Colonic mucosa (tissue), 4 donors: Measurements from ENCODE around the gene PRMT1. TPM values are rescaled to one million over a fixed set of nuclear protein-coding genes. Genes with fewer than 3 reads are reported as not detected.
"Not testable (repeated sequence)": the region's sequence is repeated elsewhere in the genome, so short reads cannot be mapped to it uniquely, and the experiment has no call there.

Source experiments
- DNase-seq: peaks from one replicate; pipeline ENCODE4 v3.0.0-alpha.2; 2020
- H3K27ac ChIP-seq: fragments of 200-600 bp; one replicate; pipeline ENCODE4 v1.8.0; 2021
- H3K27me3 ChIP-seq: fragments of 200-600 bp; one replicate; pipeline ENCODE4 v1.8.0; 2021
- H3K36me3 ChIP-seq: fragments of 200-600 bp; one replicate; pipeline ENCODE4 v1.8.0; 2021
- H3K4me1 ChIP-seq: fragments of 200-600 bp; one replicate; pipeline ENCODE4 v1.8.0; 2021; ENCODE audit warnings: mild to moderate bottlenecking
- H3K4me3 ChIP-seq: fragments of 200-600 bp; one replicate; pipeline ENCODE4 v1.8.0; 2021
- H3K9ac ChIP-seq, 2 donors: one replicate each; pipeline ENCODE4 v1.7.0; 2013; ENCODE audit warnings: control low read depth in 2 of 2, low read depth in 2 of 2, low read length in 2 of 2
- H3K9me3 ChIP-seq: fragments of 200-600 bp; one replicate; pipeline ENCODE4 v1.8.0; 2021
- intact Hi-C: fragments of 100-400 bp; cut with DNase I; formaldehyde crosslinking; loops from one replicate; pipeline ENCODE4 v1.14.1; 2022
- microRNA-seq: library from miRNA; unstranded; fragments of <30 nt; microRNA quantifications from one replicate; pipeline ENCODE4, GENCODE V29; 2019
- total RNA-seq, 2 donors: library from RNA; stranded (reverse); fragmentation: NEBNext Ultra II Directional in 1 of 2; extraction: Animal tissue kit (Norgen Biotek cat#: 25700) in 1 of 2; gene quantifications; one replicate each; pipeline ENCODE4 v1.2.1, GENCODE V29; 2021
- TF ChIP-seq, protein P1 (sequence below): fragments of 200-600 bp; IDR thresholded peaks from one replicate; pipeline ENCODE4 v1.8.0; 2022; ENCODE audit warnings: antibody characterized with exemption, mild to moderate bottlenecking
- donor health status: healthy.
- donor health status: DM: no; HTN: no; CAD: no.
- donor health status: DM: no; HTN: no; CAD: no.

PRMT1 gene
- total RNA-seq, 2 donors from 2014 or later: 81.3 to 177 TPM

DNA sequence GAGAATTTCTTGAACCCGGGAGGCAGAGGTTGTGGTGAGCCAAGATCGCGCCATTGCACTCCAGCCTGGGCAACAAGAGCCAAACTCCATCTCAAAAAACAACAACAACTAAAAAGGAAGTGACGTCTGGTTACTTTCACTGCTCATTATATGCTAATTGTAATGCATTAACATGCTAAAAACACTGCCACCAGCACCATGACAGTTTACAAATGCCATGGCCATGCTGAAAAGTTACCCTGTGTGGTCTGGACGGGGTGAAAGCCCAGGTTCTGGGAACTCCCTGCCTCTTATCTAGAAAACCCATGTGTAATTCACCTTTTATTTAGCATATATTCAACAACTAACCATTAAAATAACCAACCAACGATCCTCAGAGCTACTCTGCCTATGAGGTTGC is 41.9 kb downstream of the PRMT1 start:
- H3K4me1 ChIP-seq: no peaks in the 10 kb centered on the region
- DNase-seq: no peak
- H3K4me3 ChIP-seq: no peak overlapping the region
- H3K27me3 ChIP-seq: no peaks in the 10 kb centered on the region
- H3K36me3 ChIP-seq: no peaks in the 10 kb centered on the region
- H3K9me3 ChIP-seq: no peaks in the 10 kb centered on the region
- TF ChIP-seq, protein P1, sequence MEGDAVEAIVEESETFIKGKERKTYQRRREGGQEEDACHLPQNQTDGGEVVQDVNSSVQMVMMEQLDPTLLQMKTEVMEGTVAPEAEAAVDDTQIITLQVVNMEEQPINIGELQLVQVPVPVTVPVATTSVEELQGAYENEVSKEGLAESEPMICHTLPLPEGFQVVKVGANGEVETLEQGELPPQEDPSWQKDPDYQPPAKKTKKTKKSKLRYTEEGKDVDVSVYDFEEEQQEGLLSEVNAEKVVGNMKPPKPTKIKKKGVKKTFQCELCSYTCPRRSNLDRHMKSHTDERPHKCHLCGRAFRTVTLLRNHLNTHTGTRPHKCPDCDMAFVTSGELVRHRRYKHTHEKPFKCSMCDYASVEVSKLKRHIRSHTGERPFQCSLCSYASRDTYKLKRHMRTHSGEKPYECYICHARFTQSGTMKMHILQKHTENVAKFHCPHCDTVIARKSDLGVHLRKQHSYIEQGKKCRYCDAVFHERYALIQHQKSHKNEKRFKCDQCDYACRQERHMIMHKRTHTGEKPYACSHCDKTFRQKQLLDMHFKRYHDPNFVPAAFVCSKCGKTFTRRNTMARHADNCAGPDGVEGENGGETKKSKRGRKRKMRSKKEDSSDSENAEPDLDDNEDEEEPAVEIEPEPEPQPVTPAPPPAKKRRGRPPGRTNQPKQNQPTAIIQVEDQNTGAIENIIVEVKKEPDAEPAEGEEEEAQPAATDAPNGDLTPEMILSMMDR: no peak
- intact Hi-C loops: no loop called here
- no peak overlapping the region for H3K27ac ChIP-seq
- H3K9ac ChIP-seq: no peak overlapping the region

DNA sequence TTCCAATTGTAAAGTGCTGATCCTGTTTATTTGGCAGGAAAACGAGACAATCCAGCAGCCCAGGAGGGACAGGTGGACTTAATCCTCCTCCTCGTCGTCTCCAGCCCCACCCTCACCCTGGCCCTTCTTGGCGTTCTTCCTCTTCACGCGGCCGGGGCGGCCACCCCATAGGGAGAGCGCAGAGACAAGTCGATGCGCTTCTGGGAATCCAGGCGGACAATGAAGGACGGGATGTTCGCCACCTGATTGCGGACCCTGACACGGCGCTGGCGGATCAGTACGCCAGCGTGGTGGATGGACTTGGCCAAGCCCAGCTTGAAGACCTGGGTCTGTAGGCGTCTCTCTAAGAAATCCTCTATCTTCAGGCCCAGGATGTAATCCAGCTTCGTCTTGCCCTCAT is 42.3 kb downstream of the PRMT1 start:
- H3K36me3 ChIP-seq, H3K27me3 ChIP-seq, intact Hi-C loops, H3K4me3 ChIP-seq, H3K9me3 ChIP-seq, DNase-seq, H3K9ac ChIP-seq, H3K27ac ChIP-seq, H3K4me1 ChIP-seq: not testable (repeated sequence)

DNA sequence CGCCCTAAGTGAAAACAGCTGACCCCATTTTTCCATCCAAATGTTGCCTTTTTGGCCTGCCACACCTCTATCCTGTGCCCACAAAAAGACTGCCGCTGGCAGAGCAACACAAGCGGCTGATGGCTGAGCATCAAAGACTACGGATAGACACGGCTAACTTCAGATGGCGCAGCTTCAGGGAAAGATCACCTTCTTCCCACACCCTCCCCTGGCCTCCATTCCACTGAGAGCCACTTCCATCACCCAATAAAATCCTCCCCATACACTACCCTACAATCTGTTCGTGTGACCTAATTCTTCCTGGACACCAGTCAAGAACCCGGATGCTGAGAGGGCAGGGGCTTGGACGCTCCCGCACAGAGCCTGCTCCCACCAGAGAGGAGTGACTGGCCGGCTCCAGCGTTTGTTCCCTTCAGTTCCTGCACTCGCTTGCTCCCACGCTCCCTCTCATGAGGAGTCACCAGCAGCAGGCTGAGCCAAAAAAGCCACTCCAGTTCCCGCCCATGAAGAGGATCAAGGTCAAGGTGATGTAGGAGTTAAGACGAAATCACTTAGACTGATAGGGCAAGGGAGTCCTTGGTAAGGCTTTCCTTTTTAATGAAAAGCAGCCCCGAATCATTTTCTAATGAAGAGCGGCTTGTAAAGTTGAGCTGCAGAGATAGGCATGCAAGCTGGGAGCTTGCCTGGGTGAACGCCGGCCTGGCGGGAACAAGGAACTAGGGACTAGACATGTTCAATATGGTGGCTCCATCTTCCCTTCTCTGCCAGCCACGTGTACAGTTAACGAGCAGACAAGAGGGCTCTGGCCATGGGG is 50.4 kb downstream of the PRMT1 start:
- no peaks in the 10 kb centered on the region for H3K27me3 ChIP-seq
- no peak overlapping the region for H3K9ac ChIP-seq
- no peaks in the 10 kb centered on the region for H3K9me3 ChIP-seq
- intact Hi-C loops: no loop called here
- TF ChIP-seq, protein P1: no peak
- no peaks in the 10 kb centered on the region for H3K36me3 ChIP-seq
- H3K4me1 ChIP-seq: no peaks in the 10 kb centered on the region
- H3K27ac ChIP-seq: no peak overlapping the region
- no peak overlapping the region for H3K4me3 ChIP-seq
- DNase-seq: no peak

DNA sequence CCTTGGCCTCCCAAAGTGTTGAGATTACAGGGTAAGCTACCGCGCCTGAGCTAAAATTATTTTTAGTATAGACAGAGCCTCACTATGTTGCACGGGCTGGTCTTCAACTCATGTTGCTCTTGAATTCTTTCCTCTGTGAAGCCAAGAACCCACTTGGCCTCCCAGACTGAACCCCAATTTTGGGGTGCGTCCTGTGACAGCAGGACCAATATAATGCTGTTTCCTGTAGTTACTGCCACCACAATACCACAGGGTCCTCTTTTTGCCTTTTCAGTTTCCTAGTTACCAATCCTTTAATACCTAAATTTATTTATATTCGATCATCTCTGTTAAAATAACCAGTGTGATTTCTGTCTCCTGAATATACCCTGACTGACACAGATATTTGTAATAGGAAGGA is 53.1 kb downstream of the PRMT1 start:
- Histone ChIP-seq H3K4me1 (no peaks in the 10 kb centered on the region), H3K27ac (no peak overlapping the region), H3K4me3 (no peak overlapping the region), H3K27me3 (no peaks in the 10 kb centered on the region), H3K36me3 (no peaks in the 10 kb centered on the region), H3K9me3 (no peaks in the 10 kb centered on the region), H3K9ac (no peak overlapping the region)
- no peak for DNase-seq
- intact Hi-C loops: no loop called here
- TF ChIP-seq, protein P1: no peak

Small RNAs within 50 kb of the gene (microRNA-seq; reads per million reads assigned to microRNA genes)
- not detected for gene MIR5088

Other genes starting within 250 kb of the PRMT1 start
- under 1 TPM; 0.21 to 0.25 TPM for gene SLC17A7, start 235.7 kb upstream of the PRMT1 start, total RNA-seq
- 100 to 1,000 TPM in 1 of 2 donors, 10 to 100 TPM in 1; 80.8 to 103 TPM for gene PIH1D1, start 225.5 kb upstream of the PRMT1 start, total RNA-seq
- 10 to 100 TPM; 22.6 to 57.9 TPM for gene ALDH16A1, start 224.0 kb upstream of the PRMT1 start, total RNA-seq
- 1 to 10 TPM; 2.9 to 4.9 TPM for gene FLT3LG, start 203.1 kb upstream of the PRMT1 start, total RNA-seq
- gene RPL13A, start 189.7 kb upstream of the PRMT1 start, total RNA-seq: 1,000 to 10,000 TPM; 2,431 to 2,528 TPM
- 1,000 to 10,000 TPM; 1,734 to 1,870 TPM for gene RPS11, start 180.8 kb upstream of the PRMT1 start, total RNA-seq
- gene FCGRT, start 164.6 kb upstream of the PRMT1 start, total RNA-seq: 100 to 1,000 TPM; 285 to 621 TPM
- 10 to 100 TPM; 16.9 to 55.1 TPM for gene RCN3, start 149.3 kb upstream of the PRMT1 start, total RNA-seq
- gene NOSIP, start 96.7 kb upstream of the PRMT1 start, total RNA-seq: 10 to 100 TPM; 63.2 to 91.2 TPM
- gene PRRG2, start 96.0 kb upstream of the PRMT1 start, total RNA-seq: 10 to 100 TPM; 16.2 to 20.2 TPM
- gene PRR12, start 86.1 kb upstream of the PRMT1 start, total RNA-seq: 10 to 100 TPM; 17.5 to 33.1 TPM
- 10 to 100 TPM; 45.7 to 62.2 TPM for gene RRAS, start 37.1 kb upstream of the PRMT1 start, total RNA-seq
- gene SCAF1, start 35.1 kb upstream of the PRMT1 start, total RNA-seq: 10 to 100 TPM; 54.2 to 85.7 TPM
- 100 to 1,000 TPM in 1 of 2 donors, 10 to 100 TPM in 1; 62.9 to 190 TPM for gene IRF3, start 11.4 kb upstream of the PRMT1 start, total RNA-seq
- gene BCL2L12, start 11.3 kb upstream of the PRMT1 start, total RNA-seq: 10 to 100 TPM; 17.4 to 60.9 TPM
- 1 to 10 TPM in 1 of 2 donors, under 1 TPM in 1; 0.24 to 2.0 TPM for gene ADM5, start 12.3 kb downstream of the PRMT1 start, total RNA-seq
- gene CPT1C, start 13.8 kb downstream of the PRMT1 start, total RNA-seq: 1 to 10 TPM; 1.2 to 2.0 TPM
- gene TSKS, start 86.0 kb downstream of the PRMT1 start, total RNA-seq: not detected
- 10 to 100 TPM; 80.0 to 92.1 TPM for gene AP2A1, start 89.7 kb downstream of the PRMT1 start, total RNA-seq
- gene FUZ, start 136.0 kb downstream of the PRMT1 start, total RNA-seq: 10 to 100 TPM in 1 of 2 donors, 1 to 10 TPM in 1; 7.4 to 14.9 TPM
- gene MED25, start 141.0 kb downstream of the PRMT1 start, total RNA-seq: 10 to 100 TPM; 46.1 to 77.2 TPM
- 100 to 1,000 TPM; 109 to 128 TPM for gene PTOV1, start 173.9 kb downstream of the PRMT1 start, total RNA-seq
- gene PNKP, start 190.3 kb downstream of the PRMT1 start, total RNA-seq: 100 to 1,000 TPM in 1 of 2 donors, 10 to 100 TPM in 1; 53.7 to 137 TPM
- 10 to 100 TPM; 32.7 to 74.9 TPM for gene AKT1S1, start 200.1 kb downstream of the PRMT1 start, total RNA-seq
- gene TBC1D17, start 200.4 kb downstream of the PRMT1 start, total RNA-seq: 10 to 100 TPM; 29.4 to 33.7 TPM
- gene IL4I1, start 219.6 kb downstream of the PRMT1 start, total RNA-seq: 1 to 10 TPM; 1.0 to 2.4 TPM